Islet of Langerhans (tissue), 1 donor: ENCODE measurements around the gene TMEM138.

Experiments used
- FAIRE-seq: peaks from one replicate; lab custom pipeline; 2011; peaks lifted over from hg19 to GRCh38; lab: Jason Lieb, UNC

The TMEM138 gene

GRCh38 chr11:61406991-61407728 is 45.0 kb downstream of the TMEM138 start:
- FAIRE-seq: no peak

DNA sequence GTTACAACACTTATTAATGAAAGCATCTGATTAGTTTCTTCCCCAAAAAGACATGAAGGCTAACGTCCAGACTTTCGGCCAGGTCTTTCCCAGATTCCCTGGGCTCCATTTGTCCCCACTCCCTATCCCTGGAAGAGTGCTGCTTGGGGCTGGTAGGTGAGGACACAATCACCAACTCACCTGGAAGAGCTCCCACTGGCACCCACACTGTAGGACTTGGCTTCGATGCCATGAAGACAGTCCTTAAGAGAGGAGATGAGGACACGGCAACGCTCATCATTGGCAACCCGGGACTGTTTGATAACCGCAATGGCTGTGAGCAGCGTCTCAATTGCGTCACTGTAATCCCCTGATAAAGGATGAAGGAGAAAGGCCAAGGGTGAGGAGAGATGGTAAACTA is 49.4 kb downstream of the TMEM138 start:
- FAIRE-seq: no peak

GRCh38 chr11:61413496-61413895 is 51.3 kb downstream of the TMEM138 start:
- no peak for FAIRE-seq

DNA sequence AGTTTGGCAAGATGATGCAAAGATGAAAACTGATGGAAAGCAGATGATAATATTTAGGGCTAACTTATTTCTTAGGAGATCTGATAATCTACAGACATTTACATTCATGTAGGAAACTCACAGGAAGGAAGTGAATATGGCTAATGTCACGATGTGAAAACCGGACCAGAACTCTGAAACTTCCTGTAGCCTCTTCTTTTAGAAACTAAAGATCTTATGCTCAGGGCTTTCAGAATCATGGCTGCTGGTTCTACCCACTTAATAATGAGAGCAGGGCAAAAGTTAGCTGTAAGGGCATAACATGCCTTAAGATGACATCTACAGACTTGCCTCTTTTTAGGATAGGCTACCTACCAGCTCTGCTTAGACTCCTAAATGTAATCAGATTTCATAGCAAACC is 52.4 kb downstream of the TMEM138 start:
- no peak for FAIRE-seq

DNA sequence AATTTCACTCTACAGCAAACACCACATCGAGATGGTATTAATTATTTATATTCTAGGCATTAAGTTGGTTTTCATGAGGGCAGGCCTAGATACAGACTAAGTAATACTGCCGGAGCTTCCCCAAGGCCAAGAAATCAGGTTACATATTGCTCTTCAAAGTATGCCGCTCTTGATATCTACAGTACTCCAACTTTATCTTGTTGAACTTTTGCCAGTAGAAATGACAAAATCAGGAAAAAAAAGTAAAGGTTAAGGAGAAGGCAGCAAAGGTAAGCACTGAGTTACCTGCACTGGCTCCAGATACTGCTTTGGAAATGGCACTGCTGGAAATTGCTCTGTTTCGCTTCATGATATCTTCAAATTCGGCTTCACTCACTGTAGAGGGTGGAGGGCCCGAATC is 53.2 kb downstream of the TMEM138 start:
- FAIRE-seq: no peak

GRCh38 chr11:61416941-61417340 is 54.8 kb downstream of the TMEM138 start:
- no peak for FAIRE-seq

GRCh38 chr11:61417670-61418069 is 55.5 kb downstream of the TMEM138 start:
- FAIRE-seq: no peak

GRCh38 chr11:61418136-61418535 is 56.0 kb downstream of the TMEM138 start:
- no peak for FAIRE-seq
